Muscle of arm (tissue), 14 donors: ENCODE data around the gene DNAJC15. TPM values are rescaled to one million over a fixed set of nuclear protein-coding genes. Genes with fewer than 3 reads are reported as not detected.
"Not testable (repeated sequence)": the region's sequence is repeated elsewhere in the genome, so short reads cannot be mapped to it uniquely, and the experiment has no call there.

ENCODE experiments used
- DNase-seq: peaks from one replicate; pipeline ENCODE4 v3.0.0-alpha.2; 2013
- long read RNA-seq, 11 donors: transcript quantifications; one replicate each; lab custom pipeline, GENCODE V29; 2026
- polyA plus RNA-seq, 12 donors: library from polyadenylated mRNA; unstranded; fragments of 120-200 nt; gene quantifications; one replicate each; pipeline ENCODE4 v1.2.1, GENCODE V29; 2013; ENCODE audit not compliant: insufficient read length in 12 of 12

DNAJC15 gene
- 10 to 100 TPM in 10 of 12 donors, 1 to 10 TPM in 1, not detected in 1; 8.5 to 25.0 (median 19.7) TPM for polyA plus RNA-seq
- long read RNA-seq, donor 1, full-length matches to known transcripts, result 83 of 90 reads
- long read RNA-seq, donor 1, partial matches to known transcripts, result 7 of 90 reads
- long read RNA-seq, donor 1, other reads (novel, unspliced or antisense), result 0 of 90 reads
- long read RNA-seq, donor 2, full-length matches to known transcripts, result 43 of 43 reads
- long read RNA-seq, donor 2, partial matches to known transcripts, result 0 of 43 reads
- long read RNA-seq, donor 2, other reads (novel, unspliced or antisense), result 0 of 43 reads
- long read RNA-seq, donor 3, full-length matches to known transcripts, result 18 of 18 reads
- long read RNA-seq, donor 3, partial matches to known transcripts, result 0 of 18 reads
- long read RNA-seq, donor 3, other reads (novel, unspliced or antisense), result 0 of 18 reads
- long read RNA-seq, donor 4, full-length matches to known transcripts, result 30 of 30 reads
- long read RNA-seq, donor 4, partial matches to known transcripts, result 0 of 30 reads
- long read RNA-seq, donor 4, other reads (novel, unspliced or antisense), result 0 of 30 reads
- long read RNA-seq, donor 5, full-length matches to known transcripts, result 82 of 88 reads
- long read RNA-seq, donor 5, partial matches to known transcripts, result 6 of 88 reads
- long read RNA-seq, donor 5, other reads (novel, unspliced or antisense), result 0 of 88 reads
- long read RNA-seq, donor 6, full-length matches to known transcripts, result 34 of 34 reads
- long read RNA-seq, donor 6, partial matches to known transcripts, result 0 of 34 reads
- long read RNA-seq, donor 6, other reads (novel, unspliced or antisense), result 0 of 34 reads
- long read RNA-seq, donor 7, full-length matches to known transcripts, result 28 of 28 reads
- long read RNA-seq, donor 7, partial matches to known transcripts, result 0 of 28 reads
- long read RNA-seq, donor 7, other reads (novel, unspliced or antisense), result 0 of 28 reads
- long read RNA-seq, donor 8, full-length matches to known transcripts, result 56 of 56 reads
- long read RNA-seq, donor 8, partial matches to known transcripts, result 0 of 56 reads
- long read RNA-seq, donor 8, other reads (novel, unspliced or antisense), result 0 of 56 reads
- long read RNA-seq, donor 9, full-length matches to known transcripts, result 38 of 38 reads
- long read RNA-seq, donor 9, partial matches to known transcripts, result 0 of 38 reads
- long read RNA-seq, donor 9, other reads (novel, unspliced or antisense), result 0 of 38 reads
- long read RNA-seq, donor 10, full-length matches to known transcripts, result 56 of 56 reads
- long read RNA-seq, donor 10, partial matches to known transcripts, result 0 of 56 reads
- long read RNA-seq, donor 10, other reads (novel, unspliced or antisense), result 0 of 56 reads
- long read RNA-seq, donor 11, full-length matches to known transcripts, result 58 of 58 reads
- long read RNA-seq, donor 11, partial matches to known transcripts, result 0 of 58 reads
- long read RNA-seq, donor 11, other reads (novel, unspliced or antisense), result 0 of 58 reads

DNA sequence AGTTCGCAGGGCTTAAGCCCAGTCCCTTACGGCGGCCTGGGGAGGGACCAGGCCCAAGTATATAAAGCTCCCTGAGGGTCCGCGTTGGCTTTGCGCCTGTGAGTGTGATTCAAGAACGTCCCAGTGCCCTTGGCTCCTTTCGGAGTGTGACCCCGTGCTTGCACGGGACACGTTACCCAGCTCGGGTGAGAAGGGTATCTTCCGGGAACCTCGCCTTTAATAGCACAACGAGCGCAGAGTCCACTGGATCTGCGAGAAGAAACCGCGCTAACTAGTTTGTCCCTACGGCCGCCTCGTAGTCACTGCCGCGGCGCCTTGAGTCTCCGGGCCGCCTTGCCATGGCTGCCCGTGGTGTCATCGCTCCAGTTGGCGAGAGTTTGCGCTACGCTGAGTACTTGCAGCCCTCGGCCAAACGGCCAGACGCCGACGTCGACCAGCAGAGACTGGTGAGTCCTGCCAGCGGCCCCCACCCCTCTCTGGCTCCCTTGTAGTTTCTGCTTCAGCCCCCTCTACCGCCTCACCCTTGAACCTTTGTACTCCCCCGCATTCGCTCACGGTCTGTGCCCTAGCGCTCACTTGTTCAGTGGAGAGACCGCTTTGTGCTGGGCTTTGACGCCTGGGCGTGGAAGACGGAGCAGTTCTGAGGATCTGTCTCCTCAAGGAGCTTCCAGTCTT is at the start of gene DNAJC15:
DNAJC15 (plus strand) TSS at position 298 of the 675 bp plus-strand sequence; CDS start at position 339, 41 bp downstream.
- DNase-seq, result peak; percentile 90

DNA sequence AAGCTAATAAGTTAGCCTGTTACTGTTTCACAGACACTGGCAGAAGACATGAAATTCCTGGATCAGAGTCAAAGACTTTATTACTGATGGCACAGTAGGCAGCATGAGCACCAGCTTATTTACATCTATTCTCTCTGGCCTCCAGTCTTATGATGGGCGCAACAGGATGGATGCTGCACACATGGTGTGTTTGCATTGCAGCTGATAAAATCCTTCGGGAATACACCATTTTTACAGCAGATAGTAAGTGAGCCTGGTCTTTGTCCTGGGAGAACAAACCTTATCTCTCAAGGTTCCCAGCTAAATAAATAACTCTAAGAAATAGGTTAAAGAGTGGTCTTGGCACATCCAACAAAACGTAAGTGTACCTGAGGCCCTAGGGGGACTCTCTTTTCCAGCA is 47.3 kb upstream of the DNAJC15 start:
- no peak for DNase-seq

DNA sequence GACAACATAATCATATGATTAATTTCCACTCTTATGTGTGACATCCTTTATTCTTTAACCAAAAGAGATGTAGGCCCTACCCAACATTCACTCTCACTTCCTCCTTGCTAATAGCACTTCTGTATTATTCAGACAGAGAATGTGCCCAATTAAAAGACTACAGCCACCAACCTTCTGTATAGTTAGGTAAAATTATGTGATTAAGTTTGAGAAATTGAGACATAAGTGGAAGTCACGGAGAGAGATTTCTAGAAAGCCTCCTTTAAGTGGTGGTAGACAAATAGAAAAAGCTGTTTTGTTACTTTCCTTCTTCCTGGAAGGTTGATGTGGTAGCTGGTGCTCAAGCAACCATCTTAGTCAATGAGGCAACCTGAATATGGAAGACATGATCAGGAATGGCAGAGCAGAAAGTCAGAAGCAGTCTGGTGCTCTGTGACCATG is 46.1 kb upstream of the DNAJC15 start:
- DNase-seq, result no peak

DNA sequence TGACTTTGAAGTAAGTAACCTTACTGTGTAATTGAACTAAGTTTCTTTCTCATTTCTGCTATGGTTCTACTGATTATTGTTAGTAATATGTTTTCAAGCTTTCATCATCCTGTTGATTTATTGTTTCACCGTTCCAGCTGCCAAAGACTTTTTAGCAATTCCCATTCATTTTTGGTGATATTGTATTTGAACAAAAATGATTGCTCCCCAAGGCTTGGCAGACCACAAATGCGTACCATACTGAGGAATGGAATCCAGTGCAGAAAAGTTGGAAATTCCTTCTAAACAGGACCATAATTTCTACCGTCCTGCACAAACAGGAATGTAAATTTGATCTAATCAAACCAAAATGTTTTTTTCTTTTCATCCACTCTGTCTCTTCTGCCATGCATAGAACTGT is 42.1 kb upstream of the DNAJC15 start:
- no peak for DNase-seq

DNA sequence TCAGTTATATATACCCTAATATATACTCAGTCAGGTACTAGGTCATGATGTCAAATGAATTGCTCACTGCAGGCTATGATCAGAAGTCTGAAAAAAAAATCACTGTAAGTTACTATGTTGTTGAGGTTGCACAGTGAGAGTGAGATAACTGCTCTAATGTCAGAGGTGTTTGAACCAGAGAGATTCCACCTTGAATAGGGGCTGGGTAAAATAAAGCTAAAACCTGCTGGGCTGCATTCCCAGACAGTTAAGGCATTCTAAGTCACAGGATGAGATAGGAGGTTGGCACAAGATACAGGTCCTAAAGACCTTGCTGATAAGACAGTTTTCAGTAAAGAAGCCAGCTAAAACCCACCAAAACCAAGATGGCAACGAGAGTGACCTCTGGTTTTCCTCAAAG is 41.5 kb upstream of the DNAJC15 start:
- DNase-seq, result no peak

DNA sequence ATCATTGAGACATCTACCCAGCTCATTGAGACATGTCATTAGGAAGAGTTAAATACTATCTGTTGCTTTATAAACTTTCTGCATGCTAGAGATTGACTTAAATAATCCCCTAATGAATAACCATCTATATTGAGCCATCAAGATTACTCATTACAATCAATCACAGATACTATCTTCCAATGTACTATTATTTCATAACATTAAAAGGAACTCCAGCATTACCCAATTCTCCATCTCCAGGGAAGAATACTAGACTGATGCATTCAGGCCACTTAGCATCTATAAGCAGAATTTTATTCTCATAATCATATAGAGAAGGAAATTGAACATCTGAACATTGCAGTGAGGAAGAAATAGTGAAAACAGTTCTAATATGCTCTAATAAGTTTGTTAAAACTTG is 39.4 kb upstream of the DNAJC15 start:
- DNase-seq, result no peak

DNA sequence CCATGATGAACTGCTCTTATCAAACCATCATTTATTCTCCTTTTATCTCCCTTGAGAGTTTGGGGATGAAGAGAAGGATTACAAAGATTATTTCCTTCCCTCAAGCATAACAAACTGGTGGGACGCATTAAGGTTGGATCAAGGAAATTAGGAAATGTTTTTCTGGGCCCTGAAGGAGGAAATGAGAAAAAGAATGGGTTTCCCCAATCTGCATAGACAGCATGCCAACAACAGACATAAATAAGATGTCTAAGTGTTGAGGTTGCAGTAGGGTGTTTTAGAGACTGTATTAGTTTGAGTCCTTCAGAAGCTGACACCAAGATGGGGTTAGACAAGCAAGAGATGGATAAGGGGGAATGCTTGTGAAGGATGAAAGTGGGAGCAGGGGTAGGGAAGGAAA is 38.7 kb upstream of the DNAJC15 start:
- DNase-seq, result no peak

DNA sequence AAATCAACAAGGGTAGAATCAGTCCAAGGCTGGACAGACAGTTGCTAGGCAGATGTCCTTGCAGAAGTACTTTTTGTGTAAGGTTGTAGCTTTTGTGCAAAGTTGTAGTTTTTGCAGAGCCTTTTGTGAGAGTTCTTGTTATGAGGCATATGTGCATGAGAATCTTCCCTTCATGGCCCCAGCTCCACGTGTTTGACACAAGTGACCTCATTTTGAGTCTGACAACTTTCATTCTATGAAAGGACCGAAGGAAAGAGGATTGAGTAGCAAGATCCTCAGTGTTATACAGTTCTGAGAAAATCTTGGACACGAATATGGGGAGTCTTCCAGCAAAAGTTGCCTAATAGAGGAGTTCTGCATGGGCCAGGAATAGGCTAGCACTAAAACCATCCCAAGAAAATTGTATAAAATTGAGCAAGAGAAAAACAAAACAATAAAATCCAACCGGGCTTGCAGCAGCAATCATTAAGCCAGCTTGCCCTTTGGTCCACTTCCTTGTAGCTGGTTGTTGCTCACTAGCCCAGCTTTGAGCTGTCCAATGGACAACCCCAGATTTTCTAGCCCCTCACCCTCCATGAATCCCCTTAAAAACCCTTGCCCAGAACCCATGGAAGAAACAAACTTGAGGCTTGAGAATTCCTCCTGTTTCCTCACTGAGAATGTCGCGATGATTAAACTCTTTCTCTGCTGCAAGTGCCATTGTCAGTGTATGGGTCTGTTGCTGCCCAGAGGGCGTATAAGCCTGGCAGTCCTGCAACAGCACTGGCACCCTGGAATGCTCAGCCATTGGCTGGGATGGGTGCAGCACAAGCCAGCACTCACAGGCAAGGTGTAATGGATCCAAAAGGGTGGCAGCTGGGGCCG is 37.8 kb upstream of the DNAJC15 start:
- no peak for DNase-seq

DNA sequence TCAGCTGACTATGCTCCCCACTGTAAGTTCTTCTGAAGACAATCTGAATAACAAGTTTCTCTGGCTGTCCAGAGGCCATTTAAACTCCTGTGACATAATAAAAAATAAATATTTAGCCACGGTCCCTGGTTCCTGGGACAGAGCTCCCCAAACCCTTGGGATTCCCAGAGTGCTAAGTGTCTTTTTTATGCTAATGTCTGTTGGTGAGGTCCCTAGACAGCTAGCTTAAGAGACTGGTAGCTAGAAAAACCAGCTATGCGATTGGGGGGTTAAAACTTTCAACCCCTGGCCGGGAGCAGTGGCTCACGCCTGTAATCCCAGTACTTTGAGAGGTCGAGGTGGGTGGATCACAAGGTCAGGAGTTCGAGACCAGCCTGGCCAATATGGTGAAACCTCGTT is 37.2 kb upstream of the DNAJC15 start:
- DNase-seq, result no peak

DNA sequence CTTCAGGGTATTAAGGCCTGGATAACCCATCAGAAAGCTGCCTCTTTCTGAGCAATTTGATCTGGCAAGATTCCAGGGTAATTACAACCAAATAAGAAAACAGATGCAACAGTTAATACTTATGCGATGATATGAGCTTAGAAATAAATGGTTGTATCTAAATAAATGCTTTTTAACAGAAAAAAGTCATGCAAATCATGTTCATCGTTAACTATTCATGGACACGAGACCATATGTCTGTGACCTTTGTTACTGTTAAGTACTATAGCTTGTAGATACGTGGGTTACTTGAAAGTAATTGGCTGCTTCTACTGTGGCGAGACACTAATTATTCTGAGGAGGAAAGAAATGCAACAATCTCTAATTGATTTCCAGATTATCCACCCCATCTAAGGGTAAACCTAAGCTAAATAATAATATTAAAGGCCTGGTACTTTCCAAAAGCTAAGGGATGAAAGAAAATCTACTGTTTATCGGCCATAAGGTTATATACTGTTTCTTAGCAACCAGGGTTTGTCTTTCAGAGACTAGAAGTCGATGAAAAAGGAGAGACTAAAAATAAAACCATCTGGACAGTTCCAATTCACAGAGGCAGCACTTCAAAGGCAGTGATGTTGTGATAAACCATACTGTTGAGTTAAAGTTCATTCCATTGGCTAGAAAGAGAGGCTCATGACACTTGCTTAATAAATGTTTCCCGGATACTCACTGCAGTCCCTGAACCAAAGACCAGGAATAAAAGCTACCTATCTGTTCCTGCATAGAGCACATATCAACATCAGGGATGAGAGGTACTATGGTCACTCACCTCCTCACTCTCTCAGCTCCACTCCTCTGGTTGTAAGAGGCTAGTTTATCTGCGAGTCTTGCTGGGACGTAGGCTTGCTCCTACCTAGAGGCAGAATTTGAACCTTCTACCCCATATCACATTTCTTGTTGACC is 32.8 kb upstream of the DNAJC15 start:
- peak; percentile 51 for DNase-seq

DNA sequence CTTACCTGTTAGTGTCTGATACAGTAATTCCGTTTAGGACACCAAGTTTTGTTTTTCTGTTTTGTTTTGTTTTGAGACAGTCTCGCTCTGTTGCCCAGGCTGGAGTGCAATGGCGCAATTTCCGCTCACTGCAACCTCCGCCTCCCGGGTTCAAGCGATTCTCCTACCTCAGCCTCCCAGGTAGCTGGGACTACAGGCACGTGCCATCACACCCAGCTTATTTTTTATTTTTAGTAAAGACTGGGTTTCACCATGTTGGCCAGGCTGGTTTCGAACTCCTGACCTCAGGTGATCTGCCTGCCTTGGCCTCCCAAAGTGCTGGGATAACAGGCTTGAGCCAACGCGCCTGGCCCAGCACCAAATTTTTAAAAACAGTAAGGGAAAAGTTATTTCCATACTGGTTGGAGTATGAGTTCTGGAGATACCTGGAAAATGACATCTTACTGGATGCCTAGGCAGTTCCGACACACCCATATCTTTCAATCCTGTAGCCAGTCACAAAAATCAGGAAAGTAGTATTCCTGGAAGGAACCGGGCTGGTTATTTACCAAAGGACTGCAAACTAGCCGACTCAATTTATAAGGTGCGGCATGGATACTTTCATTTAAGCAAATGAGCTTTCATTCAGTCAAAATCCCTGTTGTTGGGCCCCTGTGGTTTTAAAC is 32.0 kb upstream of the DNAJC15 start:
- DNase-seq, result not testable (repeated sequence)

DNA sequence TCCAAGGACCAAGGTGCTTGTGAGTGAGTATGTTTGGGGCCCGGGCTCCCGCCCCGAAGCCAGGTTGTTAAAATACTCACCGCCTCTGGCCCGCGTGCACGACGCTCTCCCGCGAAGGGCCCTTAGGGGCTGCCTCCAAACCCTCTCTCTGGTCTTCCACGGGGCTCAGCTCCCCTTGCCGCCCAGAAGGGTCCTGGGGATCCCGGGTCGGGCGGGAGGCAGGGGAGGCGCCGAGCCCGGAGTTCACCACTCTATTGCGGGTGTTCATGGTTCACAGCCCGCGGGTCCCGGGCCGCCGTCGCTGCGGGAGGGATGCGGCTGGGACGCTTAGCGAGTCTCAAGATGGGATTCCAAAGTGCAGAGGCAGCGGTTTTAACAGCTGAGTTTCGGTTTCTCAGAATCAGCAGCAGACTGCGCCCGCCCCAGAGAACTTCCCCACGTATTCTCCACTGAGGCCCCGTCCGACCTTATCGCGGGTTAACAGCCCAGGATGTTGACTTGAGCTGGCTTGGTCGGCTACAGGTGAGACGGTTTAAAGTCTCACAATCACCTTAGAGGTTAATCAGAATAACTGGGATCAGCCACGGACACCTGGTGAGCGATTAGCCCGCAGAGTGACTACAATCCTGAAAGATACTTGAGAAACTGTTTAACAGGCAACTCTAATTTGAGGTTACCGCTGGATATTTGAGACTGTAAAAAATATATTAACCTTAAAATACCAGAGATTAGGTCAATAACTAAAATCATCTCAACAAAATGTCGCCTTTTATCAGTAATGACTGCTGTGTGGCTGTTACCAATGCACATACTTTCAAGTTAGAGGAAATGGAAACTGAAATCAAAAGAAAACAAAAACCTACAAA is 31.3 kb upstream of the DNAJC15 start, which contains the start of gene EPSTI1:
EPSTI1 (minus strand) TSS at position 344 of the 866 bp plus-strand sequence; CDS start at position 268, 76 bp downstream.
- DNase-seq, result peak; percentile 73

DNA sequence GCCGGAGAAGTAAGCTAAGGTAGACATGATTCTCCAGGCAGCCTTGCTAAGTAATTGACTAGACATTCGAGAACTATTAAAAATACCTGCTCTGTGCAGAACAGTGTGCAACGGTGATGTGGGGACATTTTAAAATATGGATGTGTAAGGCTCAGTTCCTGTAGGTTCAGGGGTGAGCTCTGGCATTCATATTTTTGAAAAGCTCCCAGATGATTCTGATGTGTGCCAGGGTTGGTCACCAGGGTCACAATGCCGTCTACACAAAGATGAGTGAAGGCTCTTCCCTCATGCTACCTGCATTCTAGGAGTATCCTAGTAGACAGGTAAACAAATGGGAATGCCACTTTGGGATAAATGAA is 30.6 kb upstream of the DNAJC15 start:
- no peak for DNase-seq

DNA sequence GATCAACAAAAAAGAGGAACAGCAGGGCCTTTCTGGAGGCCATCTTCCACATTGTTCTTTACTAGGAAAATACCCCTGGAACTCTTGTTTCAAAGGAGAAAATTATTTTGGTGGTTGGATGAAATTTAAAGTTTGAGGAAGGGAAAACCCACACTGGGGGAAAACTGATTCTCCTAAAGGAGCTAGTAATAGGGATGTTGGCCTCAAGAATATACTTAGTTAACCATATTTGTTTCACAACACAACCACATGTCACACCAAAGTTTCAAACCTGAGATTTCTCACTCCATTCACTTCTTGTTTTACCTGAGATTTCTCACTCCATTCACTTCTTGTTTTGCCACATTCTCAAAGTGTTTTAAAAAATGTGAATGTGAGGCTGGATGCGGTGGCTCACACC is 28.5 kb upstream of the DNAJC15 start:
- DNase-seq, result no peak

DNA sequence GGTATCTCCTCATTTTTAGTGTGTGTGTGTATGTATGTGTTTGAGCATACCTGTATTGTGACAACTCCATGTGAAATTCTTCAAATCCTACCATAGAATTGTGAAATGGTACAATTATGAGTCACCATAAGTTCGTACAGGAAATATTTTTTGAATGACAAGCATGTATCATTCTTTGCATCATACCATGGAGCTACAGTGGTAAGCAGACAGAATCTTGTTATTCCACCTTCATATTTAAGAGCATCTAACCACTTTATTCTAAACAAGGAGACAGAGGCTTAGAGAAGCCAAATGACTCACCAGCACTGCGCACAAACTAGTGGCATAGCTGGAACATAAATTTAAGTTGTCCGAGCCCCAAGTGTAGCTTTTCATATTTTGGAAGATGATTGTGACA is 26.8 kb upstream of the DNAJC15 start:
- no peak for DNase-seq

DNA sequence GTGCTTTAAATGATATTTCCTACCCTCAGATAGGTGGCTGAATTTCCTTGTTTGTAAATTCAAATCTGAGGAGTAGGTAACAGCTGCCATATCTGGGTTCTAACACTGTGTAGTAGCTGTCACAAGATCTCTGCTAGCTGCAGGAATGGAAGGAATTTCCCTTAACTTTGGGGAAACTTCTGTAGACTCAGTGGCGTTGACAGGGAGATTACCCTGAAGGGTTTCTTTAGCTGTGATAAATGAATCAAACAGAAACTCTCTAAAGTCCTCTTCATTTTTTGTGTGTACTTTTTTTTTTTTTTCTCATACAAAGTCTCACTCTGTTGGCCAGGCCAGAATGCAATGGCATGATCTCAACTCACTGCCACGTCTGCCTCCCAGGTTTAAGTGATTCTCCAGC is 26.0 kb upstream of the DNAJC15 start:
- DNase-seq, result no peak

DNA sequence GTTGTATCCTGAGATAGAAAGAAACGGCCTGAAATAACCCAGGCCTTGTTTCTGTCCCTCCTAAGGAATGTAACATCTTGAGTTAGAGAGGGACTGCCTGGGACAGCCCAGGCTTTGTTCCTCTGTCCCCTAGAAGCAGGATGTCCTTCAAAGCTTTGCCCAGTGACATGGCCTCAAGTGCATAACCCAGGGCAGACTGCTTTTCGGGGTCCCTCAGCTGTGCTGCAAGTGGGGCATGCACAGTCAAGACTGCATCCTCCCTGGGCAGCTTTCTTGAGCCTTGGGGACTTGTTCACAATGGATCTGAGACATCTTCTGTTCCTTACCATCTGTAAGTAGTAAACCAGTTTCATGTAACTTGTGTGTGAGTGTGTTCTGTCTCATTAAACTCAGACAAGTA is 23.9 kb upstream of the DNAJC15 start:
- no peak for DNase-seq
